Epithelial cell of esophagus (primary cell): ENCODE measurements around the gene PARN.
A peak's percentile ranks its signal among the peaks of the same experiment; 100 is the strongest.
"Not testable (repeated sequence)": the region's sequence is repeated elsewhere in the genome, so short reads cannot be mapped to it uniquely, and the experiment has no call there.

Experiments used
- DNase-seq: peaks from one replicate; pipeline ENCODE4 v3.0.0; 2010; ENCODE audit warnings: low read depth
- H3K4me3 ChIP-seq: 2 replicates; pipeline ENCODE4 v1.5.1; 2011; ENCODE audit warnings: mild to moderate bottlenecking, low read length, control low read depth
- TF ChIP-seq, protein P1 (sequence below): IDR thresholded peaks from 2 replicates; pipeline ENCODE4 v1.5.1; 2011; ENCODE audit warnings: low read depth, mild to moderate bottlenecking, low read length, control low read depth, inconsistent platforms; ENCODE audit not compliant: insufficient read depth; ENCODE audit errors: missing control alignments

PARN gene

DNA sequence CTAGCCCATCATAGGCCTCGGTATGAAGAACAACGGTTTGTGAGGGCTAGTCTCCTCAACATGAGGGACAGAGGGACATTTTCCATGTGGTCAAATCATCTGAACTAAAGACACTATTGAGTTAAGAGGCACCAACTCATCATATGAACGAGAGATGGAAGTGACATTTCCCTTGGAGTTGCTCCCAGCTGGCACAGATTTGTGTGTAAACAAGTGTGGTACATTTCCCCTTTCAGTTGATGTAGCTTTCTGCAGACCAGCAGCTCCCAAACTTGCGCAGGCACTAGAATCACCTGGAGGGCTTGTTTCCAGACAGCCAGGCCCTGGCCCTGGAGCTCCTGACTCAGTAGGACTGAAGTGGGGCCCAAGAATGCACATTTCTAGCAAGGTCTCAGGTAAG lies 205.5 kb downstream of the PARN start:
- H3K4me3 ChIP-seq, result no peak overlapping the region
- DNase-seq, result no peak
- TF ChIP-seq, protein P1, sequence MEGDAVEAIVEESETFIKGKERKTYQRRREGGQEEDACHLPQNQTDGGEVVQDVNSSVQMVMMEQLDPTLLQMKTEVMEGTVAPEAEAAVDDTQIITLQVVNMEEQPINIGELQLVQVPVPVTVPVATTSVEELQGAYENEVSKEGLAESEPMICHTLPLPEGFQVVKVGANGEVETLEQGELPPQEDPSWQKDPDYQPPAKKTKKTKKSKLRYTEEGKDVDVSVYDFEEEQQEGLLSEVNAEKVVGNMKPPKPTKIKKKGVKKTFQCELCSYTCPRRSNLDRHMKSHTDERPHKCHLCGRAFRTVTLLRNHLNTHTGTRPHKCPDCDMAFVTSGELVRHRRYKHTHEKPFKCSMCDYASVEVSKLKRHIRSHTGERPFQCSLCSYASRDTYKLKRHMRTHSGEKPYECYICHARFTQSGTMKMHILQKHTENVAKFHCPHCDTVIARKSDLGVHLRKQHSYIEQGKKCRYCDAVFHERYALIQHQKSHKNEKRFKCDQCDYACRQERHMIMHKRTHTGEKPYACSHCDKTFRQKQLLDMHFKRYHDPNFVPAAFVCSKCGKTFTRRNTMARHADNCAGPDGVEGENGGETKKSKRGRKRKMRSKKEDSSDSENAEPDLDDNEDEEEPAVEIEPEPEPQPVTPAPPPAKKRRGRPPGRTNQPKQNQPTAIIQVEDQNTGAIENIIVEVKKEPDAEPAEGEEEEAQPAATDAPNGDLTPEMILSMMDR, result no peak

DNA sequence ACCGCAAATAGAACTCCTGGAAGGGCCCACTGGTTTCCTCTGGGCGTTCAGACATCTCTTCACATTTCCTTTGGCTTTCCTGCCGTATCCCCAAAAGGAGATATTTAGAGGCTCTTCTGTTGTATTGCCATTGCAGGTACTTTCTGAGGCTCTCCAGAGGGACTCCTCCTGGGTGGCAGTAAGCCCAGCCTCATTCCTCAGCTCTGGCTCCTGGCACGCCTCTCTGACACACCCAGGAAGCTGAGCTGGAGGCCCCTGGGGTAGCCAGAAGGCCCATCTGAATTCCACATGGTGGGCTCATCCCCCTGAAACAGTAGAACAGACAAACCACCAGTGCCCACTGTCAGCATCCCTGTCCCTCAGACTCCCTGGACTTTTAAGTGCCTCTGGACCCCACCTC lies 206.7 kb downstream of the PARN start:
- DNase-seq, result peak; percentile 33

DNA sequence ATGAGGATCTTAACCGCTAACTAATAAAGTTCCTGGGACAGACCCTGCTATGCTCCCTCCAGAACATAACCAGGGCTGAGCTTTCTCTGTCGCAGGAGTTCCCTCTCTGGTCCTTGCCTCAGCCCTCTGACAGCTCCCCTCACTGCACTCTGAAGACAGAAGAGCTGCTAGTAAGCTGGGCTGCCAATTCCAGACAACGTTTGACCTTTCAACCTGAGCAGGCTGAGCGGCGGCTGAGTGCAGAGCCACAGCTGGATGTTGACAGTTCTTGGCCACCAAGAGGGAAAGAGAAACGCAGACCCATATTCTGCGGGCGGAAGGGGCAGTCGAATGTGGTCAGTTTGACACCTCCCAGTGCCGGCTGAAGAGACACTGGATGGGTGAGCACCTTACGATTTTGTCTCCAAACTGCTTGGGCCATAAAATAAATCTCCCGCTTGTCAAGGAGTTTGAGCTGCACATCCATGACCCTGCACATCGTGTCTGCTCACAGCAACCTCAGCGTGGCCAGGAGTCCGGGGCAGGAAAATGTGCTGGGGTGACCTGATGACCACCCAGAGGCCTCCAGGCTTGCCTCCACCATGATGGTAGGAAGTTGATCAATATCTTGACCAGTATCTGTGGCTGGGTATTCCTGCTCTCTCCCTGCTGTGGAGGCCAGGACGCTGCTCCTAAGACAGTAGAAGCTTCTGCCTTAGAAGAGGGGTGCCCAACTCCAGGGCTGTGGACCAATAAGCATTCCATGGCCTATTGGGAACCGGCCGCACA lies 209.2 kb downstream of the PARN start:
- TF ChIP-seq, protein P1, result no peak
- no peak overlapping the region for H3K4me3 ChIP-seq
- no peak for DNase-seq

More for the DNA sequence above, 206.7 kb downstream of the PARN start:
- no peak overlapping the region for H3K4me3 ChIP-seq
- TF ChIP-seq, protein P1, result no peak

DNA sequence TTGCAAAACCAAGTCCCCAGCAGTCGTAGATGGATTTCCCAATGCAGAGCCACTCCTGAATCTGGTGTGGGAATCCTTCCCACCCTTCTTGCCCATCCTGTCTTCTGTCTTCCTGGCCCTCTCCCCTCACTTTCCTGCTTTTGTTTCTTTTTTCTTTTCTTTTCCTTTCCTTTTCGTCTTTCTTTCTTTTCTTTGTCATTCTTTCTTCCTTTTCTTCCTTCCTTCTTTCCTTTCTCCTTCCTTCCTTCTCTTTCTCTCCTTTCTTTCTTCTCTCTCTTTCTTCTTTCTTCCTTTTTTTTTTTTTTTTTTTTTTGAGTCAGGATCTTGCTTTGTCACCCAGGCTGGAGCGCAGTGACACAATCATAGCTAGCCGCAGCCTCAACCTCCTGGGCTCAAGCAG lies 209.8 kb downstream of the PARN start:
- not testable (repeated sequence) for H3K4me3 ChIP-seq, DNase-seq

DNA sequence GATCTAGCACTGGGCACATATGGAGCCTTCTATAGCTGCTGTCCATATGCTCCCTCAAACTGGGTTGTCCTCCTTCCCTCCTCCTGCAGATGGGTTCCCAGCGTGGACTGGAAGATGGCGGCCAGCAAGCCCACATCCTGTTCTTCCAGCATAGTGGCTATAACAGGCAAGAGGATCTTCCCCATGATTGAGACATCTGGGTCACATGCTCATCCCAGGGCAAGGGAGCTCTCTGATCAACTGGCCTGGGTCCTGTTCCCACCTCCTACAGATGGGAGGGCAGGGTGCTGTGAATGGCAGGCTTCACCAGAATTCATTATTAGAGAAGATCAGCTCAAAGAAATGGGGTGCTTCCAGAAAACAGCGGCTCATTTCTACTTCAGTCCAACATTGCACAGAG lies 210.2 kb downstream of the PARN start:
- no peak for DNase-seq
- TF ChIP-seq, protein P1, result no peak
- H3K4me3 ChIP-seq, result no peak overlapping the region

DNA sequence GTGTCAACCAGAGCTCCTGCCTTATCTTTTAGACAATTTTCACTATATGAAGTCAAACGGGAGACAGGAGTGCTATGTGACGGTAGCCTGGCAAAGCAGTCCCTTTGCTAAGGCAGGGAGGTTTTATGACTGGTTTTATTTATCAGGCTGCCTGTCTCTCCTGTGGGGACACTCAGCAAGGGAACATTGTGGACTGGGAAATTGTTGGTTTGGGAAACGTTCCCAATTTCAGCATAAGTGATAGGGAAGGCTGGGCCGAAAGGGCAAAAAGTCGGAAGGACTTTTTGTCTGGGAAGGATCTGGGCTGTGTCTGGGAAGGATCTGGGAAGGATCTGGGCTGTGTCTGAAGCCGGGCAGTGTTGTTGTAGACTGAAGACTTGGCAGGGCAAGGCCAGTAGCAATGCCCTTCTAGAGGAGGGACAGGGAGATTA lies 211.2 kb downstream of the PARN start:
- no peak overlapping the region for H3K4me3 ChIP-seq
- no peak for DNase-seq
- TF ChIP-seq, protein P1, result no peak

DNA sequence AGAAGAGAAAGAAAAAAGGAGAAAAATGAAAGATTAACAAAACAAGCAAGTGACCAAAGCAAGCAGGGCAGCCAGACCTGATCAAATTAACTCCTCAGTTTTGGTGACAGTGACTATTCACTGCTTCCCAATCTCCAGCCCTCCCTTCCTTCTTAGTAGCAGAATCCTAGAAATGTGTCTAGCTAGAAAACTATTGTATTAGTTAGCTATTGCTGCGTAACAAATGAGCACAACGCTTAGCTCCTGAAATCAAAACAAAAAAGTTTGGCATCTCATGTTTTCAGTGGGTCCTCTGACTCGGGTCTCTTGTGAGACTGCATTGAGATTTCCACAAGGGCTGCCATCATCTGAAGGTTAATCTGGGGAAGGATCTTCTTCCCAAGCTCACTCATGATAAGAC lies 213.9 kb downstream of the PARN start:
- TF ChIP-seq, protein P1, result no peak

More for the DNA sequence above, 213.9 kb downstream of the PARN start:
- no peak for DNase-seq
- no peak overlapping the region for H3K4me3 ChIP-seq
